Neutrophil (primary cell): ENCODE data around the gene CDKAL1.

ENCODE experiments used
- H3K27ac ChIP-seq: fragments of 200-600 bp; sonication (generic); 2 replicates; pipeline ENCODE4 v1.5.1; 2016; ENCODE audit warnings: mild to moderate bottlenecking, moderate library complexity
- H3K27me3 ChIP-seq: fragments of 200-600 bp; sonication (generic); 2 replicates; pipeline ENCODE4 v1.6.0; 2016; ENCODE audit warnings: mild to moderate bottlenecking
- H3K36me3 ChIP-seq: fragments of 200-600 bp; sonication (generic); 2 replicates; pipeline ENCODE4 v1.5.1; 2017
- H3K4me1 ChIP-seq, 2 experiments: fragments of 200-600 bp in 1 of 2; sonication (generic) in 1 of 2; 1 replicate in 1 of 2; 2 replicates in 1 of 2; pipeline versions ENCODE4 v1.5.1 to v1.6.1; 2013 to 2016; ENCODE audit warnings: low read depth in 1 of 2, low read length in 1 of 2, mild to moderate bottlenecking in 1 of 2, moderate library complexity in 1 of 2; ENCODE audit not compliant: control insufficient read depth in 1 of 2, insufficient read depth in 1 of 2
- H3K4me3 ChIP-seq, 2 experiments: fragments of 200-600 bp in 1 of 2; sonication (generic) in 1 of 2; 1 replicate in 1 of 2; 2 replicates in 1 of 2; pipeline ENCODE4 v1.5.1; 2013 to 2016; ENCODE audit warnings: low read depth in 1 of 2, low read length in 1 of 2, mild to moderate bottlenecking in 1 of 2, moderate library complexity in 1 of 2
- H3K9me3 ChIP-seq: fragments of 200-600 bp; sonication (generic); 2 replicates; pipeline ENCODE4 v1.5.1; 2016
- CTCF ChIP-seq: fragments of 200-600 bp; sonication (generic); IDR thresholded peaks from 2 replicates; pipeline ENCODE4 v1.5.1; 2016; ENCODE audit warnings: antibody characterized with exemption

The CDKAL1 gene

GRCh38 chr6:21034345-21034744 lies 500.1 kb downstream of the CDKAL1 start:
- H3K4me3 ChIP-seq, result no peak overlapping the region
- no peak overlapping the region for H3K27ac ChIP-seq
- no peaks in the 10 kb centered on the region for H3K27me3 ChIP-seq
- no peak for TF ChIP-seq CTCF
- no peaks in the 10 kb centered on the region for H3K4me1 ChIP-seq
- H3K36me3 ChIP-seq, result no peaks in the 10 kb centered on the region
- H3K9me3 ChIP-seq, result no peaks in the 10 kb centered on the region

- no peak for TF ChIP-seq CTCF
- Histone ChIP-seq H3K27me3 (no peaks in the 10 kb centered on the region), H3K4me3 (no peak overlapping the region), H3K9me3 (no peaks in the 10 kb centered on the region), H3K36me3 (no peaks in the 10 kb centered on the region), H3K4me1 (no peaks in the 10 kb centered on the region), H3K27ac (no peak overlapping the region)
These were observed 503.2 kb downstream of the CDKAL1 start for GRCh38 chr6:21037453-21037852.

- Histone ChIP-seq H3K36me3 (no peaks in the 10 kb centered on the region), H3K27ac (no peak overlapping the region), H3K9me3 (no peaks in the 10 kb centered on the region), H3K27me3 (no peaks in the 10 kb centered on the region), H3K4me3 (no peak overlapping the region), H3K4me1 (no peaks in the 10 kb centered on the region)
- TF ChIP-seq CTCF, result no peak
These were observed 505.7 kb downstream of the CDKAL1 start for GRCh38 chr6:21039926-21040325.

GRCh38 chr6:21045135-21045700 lies 511.0 kb downstream of the CDKAL1 start:
- Histone ChIP-seq H3K9me3 (no peaks in the 10 kb centered on the region), H3K27ac (no peak overlapping the region), H3K27me3 (no peaks in the 10 kb centered on the region), H3K36me3 (no peaks in the 10 kb centered on the region), H3K4me1 (no peaks in the 10 kb centered on the region), H3K4me3 (no peak overlapping the region)
- no peak for TF ChIP-seq CTCF

GRCh38 chr6:21046276-21046675 lies 512.0 kb downstream of the CDKAL1 start:
- Histone ChIP-seq H3K9me3 (no peaks in the 10 kb centered on the region), H3K4me3 (no peak overlapping the region), H3K4me1 (no peaks in the 10 kb centered on the region), H3K27ac (no peak overlapping the region), H3K27me3 (no peaks in the 10 kb centered on the region), H3K36me3 (no peaks in the 10 kb centered on the region)
- TF ChIP-seq CTCF, result no peak

- no peak for TF ChIP-seq CTCF
- no peaks in the 10 kb centered on the region for H3K9me3 ChIP-seq
- no peak overlapping the region for H3K27ac ChIP-seq
- H3K36me3 ChIP-seq, result no peaks in the 10 kb centered on the region
- no peaks in the 10 kb centered on the region for H3K27me3 ChIP-seq
- no peak overlapping the region for H3K4me3 ChIP-seq
- no peaks in the 10 kb centered on the region for H3K4me1 ChIP-seq
These were observed 513.8 kb downstream of the CDKAL1 start for GRCh38 chr6:21048047-21048446.
